GM18526 (cell line): Measurements from ENCODE around the gene NAA60.

Source experiments
- POLR2A ChIP-seq: IDR thresholded peaks from 3 replicates; pipeline ENCODE4 v1.6.1; 2011; ENCODE audit not compliant: insufficient read length; ENCODE audit errors: extremely low read depth

Gene NAA60

GRCh38 chr16:3487521-3488410, 44.3 kb downstream of the NAA60 start:
- no peak for TF ChIP-seq POLR2A

GRCh38 chr16:3488801-3489200, 45.3 kb downstream of the NAA60 start:
- TF ChIP-seq POLR2A: no peak

- no peak for TF ChIP-seq POLR2A
Observed at GRCh38 chr16:3490911-3491629, 47.6 kb downstream of the NAA60 start.

GRCh38 chr16:3492356-3492755, 48.9 kb downstream of the NAA60 start:
- no peak for TF ChIP-seq POLR2A

GRCh38 chr16:3494386-3494973, 51.0 kb downstream of the NAA60 start:
- no peak for TF ChIP-seq POLR2A

- no peak for TF ChIP-seq POLR2A
Observed at GRCh38 chr16:3495176-3495575, 51.7 kb downstream of the NAA60 start, which contains the start of gene C16orf90. C16orf90 (minus strand) TSS chr16:3495489; CDS start chr16:3495421, 68 bp downstream.

- no peak for TF ChIP-seq POLR2A
Observed at GRCh38 chr16:3496386-3496785, 52.9 kb downstream of the NAA60 start.

GRCh38 chr16:3497771-3498170, 54.3 kb downstream of the NAA60 start:
- no peak for TF ChIP-seq POLR2A

GRCh38 chr16:3498988-3499387, 55.5 kb downstream of the NAA60 start:
- no peak for TF ChIP-seq POLR2A

- no peak for TF ChIP-seq POLR2A
Observed at GRCh38 chr16:3501783-3502400, 58.4 kb downstream of the NAA60 start.

GRCh38 chr16:3503523-3503922, 60.0 kb downstream of the NAA60 start:
- TF ChIP-seq POLR2A: no peak

- TF ChIP-seq POLR2A: no peak
Observed at GRCh38 chr16:3508736-3509135, 65.3 kb downstream of the NAA60 start.

- TF ChIP-seq POLR2A: no peak
Observed at GRCh38 chr16:3509470-3509928, 66.0 kb downstream of the NAA60 start.

GRCh38 chr16:3510416-3510815, 66.9 kb downstream of the NAA60 start:
- no peak for TF ChIP-seq POLR2A

- TF ChIP-seq POLR2A: no peak
Observed at GRCh38 chr16:3511286-3512180, 68.1 kb downstream of the NAA60 start.
